ENCODE data around the gene ANTXRL. TPM values are rescaled to one million over a fixed set of nuclear protein-coding genes. Genes with fewer than 3 reads are reported as not detected.
"Not testable (repeated sequence)": the region's sequence is repeated elsewhere in the genome, so short reads cannot be mapped to it uniquely, and the experiment has no call there.

ANTXRL gene
- total RNA-seq, 1 donor from 2014 or later = not detected

DNA sequence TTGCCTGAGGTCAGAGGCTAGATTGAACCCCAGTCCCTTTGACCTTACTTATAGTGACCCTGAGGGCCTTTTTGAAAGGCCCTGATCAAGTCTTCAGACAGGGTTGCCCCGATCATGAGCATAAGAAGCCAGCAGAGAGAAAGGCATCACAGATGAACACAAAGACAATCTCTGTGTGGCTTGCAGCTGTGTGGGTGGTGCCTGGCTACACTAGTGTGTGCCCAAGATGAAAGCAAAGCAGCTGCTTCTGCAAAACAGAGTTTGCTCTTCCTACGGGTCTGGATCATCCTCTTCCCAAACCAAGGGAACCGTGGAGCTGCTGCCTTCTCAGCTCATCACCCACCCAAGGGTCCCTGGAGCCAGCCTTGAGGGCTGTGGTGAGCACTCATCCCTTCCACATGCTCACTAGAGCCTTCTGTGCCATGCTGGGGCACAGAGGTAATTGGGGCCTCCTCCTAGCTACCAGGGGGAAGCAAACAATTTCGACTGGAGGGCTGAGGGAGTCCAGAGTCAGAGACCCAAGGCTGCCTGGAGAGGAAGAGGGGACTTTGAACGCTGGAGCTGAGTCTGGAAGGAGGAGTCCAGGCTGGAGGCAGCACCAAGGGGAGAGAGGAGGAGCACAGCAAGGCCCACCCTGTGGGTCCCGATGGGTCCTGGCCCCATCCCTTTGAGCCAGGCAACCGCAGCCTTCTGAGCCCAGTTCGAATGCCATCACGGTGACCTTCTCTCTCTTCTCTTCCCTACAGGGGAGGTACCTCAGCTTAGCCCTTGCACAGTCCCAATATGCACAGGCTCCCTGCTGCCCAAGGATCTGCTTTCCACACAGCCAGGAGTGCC, 42.3 kb downstream of the ANTXRL start:
- DNase-seq (ENCODE audit: low read depth in 2 of 2) = no peak

DNA sequence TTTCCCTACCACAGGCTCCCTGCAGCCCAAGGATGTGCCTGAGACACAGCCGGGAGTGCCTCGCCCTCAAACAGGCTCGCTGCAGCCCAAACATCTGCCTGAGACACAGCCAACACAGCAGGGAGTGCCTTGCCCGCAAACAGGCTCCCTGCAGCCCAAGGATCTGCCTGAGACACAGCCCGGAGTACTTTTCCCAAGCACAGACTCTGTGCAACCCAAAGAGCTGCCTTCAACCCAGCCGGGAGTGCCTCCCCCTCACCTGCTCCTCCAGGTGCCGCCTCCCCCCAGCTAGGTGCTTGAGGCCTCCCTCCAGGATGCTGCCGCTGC, 42.9 kb downstream of the ANTXRL start:
- DNase-seq (ENCODE audit: low read depth in 2 of 2) = no peak

- DNase-seq (ENCODE audit: low read depth in 2 of 2) = no peak
Observed at GRCh38 chr10:46330894-46331293, 44.1 kb downstream of the ANTXRL start.

DNA sequence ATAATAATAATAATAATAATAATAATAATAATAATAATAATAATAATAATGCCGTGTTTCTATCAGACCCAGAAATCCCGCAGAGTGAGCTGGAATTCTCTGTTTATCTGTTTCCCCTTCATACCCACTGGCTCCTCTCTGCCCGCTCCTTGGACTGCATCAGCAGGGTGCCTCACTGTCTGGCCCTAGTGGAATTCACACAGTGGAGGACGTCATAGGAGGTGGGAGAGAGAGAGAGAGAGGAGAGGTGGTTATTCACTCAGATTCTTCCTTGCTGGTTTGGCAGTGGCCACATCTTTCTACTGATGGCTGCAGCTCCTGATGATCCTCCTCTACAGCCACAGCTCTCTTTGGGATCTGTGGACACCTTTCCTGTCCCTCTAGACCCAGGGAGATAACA, 78.7 kb downstream of the ANTXRL start:
- not testable (repeated sequence) for DNase-seq (ENCODE audit: low read depth in 2 of 2)

GRCh38 chr10:46367209-46367608, 80.4 kb downstream of the ANTXRL start:
- not testable (repeated sequence) for DNase-seq (ENCODE audit: low read depth in 2 of 2)

- not testable (repeated sequence) for DNase-seq (ENCODE audit: low read depth in 2 of 2)
Observed at GRCh38 chr10:46367666-46368240, 81.0 kb downstream of the ANTXRL start.

GRCh38 chr10:46368956-46369355, 82.2 kb downstream of the ANTXRL start:
- not testable (repeated sequence) for DNase-seq (ENCODE audit: low read depth in 2 of 2)

DNA sequence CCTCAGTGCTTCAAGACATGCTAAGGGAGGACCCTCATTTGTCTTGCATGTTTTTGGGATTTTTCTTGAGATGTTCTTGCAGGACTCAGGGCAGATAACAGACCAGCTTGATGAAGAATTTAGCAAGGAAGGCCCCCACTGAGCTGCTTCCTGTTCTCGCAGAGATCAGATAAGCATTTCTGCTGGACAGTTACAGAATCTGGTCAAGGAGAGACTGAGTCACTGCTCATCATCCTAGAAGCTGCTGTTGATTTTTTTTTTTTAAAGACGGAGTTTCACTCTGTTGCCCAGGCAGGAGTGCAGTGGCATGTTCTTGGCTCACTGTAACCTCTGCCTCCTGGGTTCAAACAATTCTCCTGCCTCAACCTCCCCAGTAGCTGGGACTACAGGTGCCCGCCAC, 87.6 kb downstream of the ANTXRL start:
- not testable (repeated sequence) for DNase-seq (ENCODE audit: low read depth in 2 of 2)

DNA sequence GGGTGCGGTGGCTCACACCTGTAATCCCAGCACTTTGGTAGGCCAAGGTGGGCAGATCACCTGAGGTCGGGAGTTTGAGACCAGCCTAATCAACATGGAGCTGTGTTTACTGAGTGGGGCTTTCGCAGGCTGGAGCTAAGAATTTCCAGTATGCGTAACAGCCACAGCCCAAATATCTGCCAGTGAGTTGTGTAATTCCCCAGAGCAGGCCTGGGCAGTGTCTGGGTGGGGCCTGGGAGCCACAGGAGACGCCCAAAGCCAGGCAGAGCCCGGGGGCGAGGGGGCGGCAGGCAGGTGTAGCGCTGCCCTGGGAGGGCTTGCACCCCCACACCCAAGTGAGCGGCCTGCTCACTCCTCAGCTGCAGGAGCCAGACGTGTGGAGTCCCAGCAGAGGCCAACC, 88.6 kb downstream of the ANTXRL start, which contains the start of gene ANXA8L1:
ANXA8L1 (plus strand) TSS at position 371 of the 400 bp plus-strand sequence. CDS start 76 bp downstream, outside the sequence.
- not testable (repeated sequence) for DNase-seq (ENCODE audit: low read depth in 2 of 2)

DNA sequence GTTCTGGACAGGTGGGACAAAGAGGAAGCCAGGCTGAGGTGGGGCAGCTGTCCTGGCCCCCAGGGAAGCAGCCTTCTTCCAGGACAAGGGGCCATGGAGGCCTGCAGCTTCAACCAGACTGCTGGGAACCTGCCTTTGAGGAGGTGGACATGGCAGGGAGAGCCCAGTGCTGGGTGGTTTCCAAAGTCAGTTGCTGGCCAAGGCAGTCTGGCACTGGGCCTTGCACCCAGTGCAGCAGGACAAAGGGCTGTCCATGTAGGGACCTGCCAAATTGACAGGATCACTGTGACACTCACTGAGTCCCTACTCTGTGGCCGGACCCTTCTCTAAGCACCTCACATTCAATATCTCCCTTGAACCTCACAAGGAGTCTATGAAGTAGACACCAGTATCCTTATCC, 90.2 kb downstream of the ANTXRL start:
- DNase-seq (ENCODE audit: low read depth in 2 of 2) = not testable (repeated sequence)

- not testable (repeated sequence) for DNase-seq (ENCODE audit: low read depth in 2 of 2)
Observed at GRCh38 chr10:46377651-46378050, 90.9 kb downstream of the ANTXRL start.

DNA sequence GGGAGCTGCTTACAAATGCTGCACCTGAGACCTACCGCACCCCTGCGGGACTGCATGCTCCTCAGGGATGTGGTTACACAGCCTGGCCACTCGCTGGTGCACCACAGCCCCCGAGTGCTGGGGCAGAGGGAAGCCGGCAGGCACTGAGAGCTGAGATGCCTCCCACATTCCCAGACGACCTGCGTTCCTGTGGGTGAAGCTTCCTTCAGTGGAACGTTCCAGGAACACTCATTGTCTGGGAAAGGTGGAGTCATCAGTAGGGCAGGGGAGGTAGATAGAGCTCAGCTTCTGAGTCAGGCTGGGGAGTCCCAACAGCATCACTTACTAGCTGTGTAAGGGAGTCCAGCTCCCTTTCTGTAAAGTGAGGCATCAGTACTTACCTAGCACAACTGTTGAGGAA, 91.3 kb downstream of the ANTXRL start:
- not testable (repeated sequence) for DNase-seq (ENCODE audit: low read depth in 2 of 2)

DNA sequence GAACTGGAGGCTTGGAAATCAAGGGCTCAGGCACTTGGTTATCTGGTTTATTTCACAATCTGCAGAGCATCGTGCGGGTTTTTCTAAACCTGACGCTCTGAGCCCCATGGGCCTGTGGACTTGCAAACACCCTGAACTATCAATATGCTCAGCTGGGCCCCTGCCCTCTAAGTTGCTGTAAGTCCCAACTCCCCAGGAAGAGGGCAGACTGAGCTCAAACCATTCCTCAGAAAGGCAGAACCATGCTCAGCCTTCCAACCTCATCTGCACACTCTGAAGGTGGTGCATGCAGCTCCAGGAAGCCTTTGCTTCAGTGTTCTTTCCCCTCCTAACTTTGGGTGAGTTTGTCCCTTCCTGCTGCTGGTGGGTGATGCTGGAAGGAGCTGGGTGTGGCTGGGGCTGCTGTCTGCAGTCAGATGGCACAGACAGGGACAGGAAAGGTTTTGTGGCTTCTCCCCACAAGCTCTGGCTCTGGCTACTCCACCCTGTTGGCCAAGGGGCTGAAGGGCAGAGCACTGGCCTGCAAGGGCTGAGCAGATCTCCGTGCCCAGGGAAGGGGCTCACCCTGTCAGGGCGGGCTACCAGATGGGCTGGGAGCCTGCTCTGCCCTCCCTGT, 92.5 kb downstream of the ANTXRL start:
- not testable (repeated sequence) for DNase-seq (ENCODE audit: low read depth in 2 of 2)

Other genes starting within 250 kb of the ANTXRL start
- gene MSMB, start 240.7 kb upstream of the ANTXRL start, total RNA-seq = not detected in 2 replicates
- not detected in 2 replicates for gene ANXA8L1, start 88.8 kb downstream of the ANTXRL start, total RNA-seq
- not detected in 2 replicates for gene NPY4R, start 179.0 kb downstream of the ANTXRL start, total RNA-seq